MG63 (cell line): ENCODE data around the gene TAF11L13. TPM values are rescaled to one million over a fixed set of nuclear protein-coding genes. Genes with fewer than 3 reads are reported as not detected.
"Not testable (repeated sequence)": the region's sequence is repeated elsewhere in the genome, so short reads cannot be mapped to it uniquely, and the experiment has no call there.

Source experiments
- DNase-seq: peaks from one replicate; pipeline ENCODE4 v3.0.0-alpha.2; 2020
- H3K27me3 ChIP-seq: fragments of 250-450 bp; sonication (Bioruptor Pico); 2 replicates; pipeline ENCODE4 v1.5.1; 2020; ENCODE audit warnings: mild to moderate bottlenecking, moderate library complexity
- H3K36me3 ChIP-seq: fragments of 250-450 bp; sonication (Bioruptor Pico); 2 replicates; pipeline ENCODE4 v1.5.1; 2020; ENCODE audit warnings: mild to moderate bottlenecking, moderate library complexity
- H3K4me3 ChIP-seq: fragments of 250-450 bp; sonication (Bioruptor Pico); 2 replicates; pipeline ENCODE4 v1.5.1; 2020; ENCODE audit warnings: mild to moderate bottlenecking, moderate library complexity
- H3K9me3 ChIP-seq: fragments of 250-450 bp; sonication (Bioruptor Pico); 2 replicates; pipeline ENCODE4 v1.5.1; 2020; ENCODE audit warnings: mild to moderate bottlenecking, moderate library complexity
- total RNA-seq: library from RNA; depleted of rRNA; stranded (reverse); fragments of >200 nt; shearing (Covaris generic); gene quantifications from 2 replicates; pipeline ENCODE4 v1.2.3, GENCODE V29; 2014; ENCODE audit warnings: low replicate concordance; rRNA removed

The TAF11L13 gene
- not detected in 2 replicates for total RNA-seq

GRCh38 chr5:17631788-17632187 is at the start of gene TAF11L13:
Gene TAF11L13 (plus strand): TSS chr5:17632088.
- not testable (repeated sequence) for H3K9me3 ChIP-seq, DNase-seq, H3K27me3 ChIP-seq

DNA sequence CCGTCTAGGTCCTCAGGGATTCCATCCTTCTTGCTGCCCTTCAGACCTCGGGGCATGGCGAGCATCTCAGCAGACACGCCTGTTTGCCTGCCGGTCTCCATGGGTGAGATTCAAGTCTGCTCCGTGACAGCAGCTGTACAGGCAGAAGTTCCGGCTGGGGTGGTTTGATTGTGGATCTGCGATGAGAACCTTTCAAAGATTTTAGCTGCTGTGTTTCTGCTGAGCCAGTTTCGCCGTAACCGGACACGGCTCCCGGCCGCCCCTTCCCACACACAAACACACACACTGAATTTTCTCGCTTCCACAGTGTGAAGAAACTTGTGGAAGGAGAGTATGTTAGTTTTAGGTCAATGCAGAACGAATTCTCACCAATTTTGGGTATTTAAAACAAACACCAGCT is 46.2 kb upstream of the TAF11L13 start, which contains the start of gene TAF11L7:
Gene TAF11L7, minus strand, starts transcription at position 101 of the 400 bp plus-strand sequence.
- H3K9me3 ChIP-seq, H3K4me3 ChIP-seq, DNase-seq, H3K27me3 ChIP-seq, H3K36me3 ChIP-seq: not testable (repeated sequence)

More at GRCh38 chr5:17631788-17632187, at the start of gene TAF11L13:
- not testable (repeated sequence) for H3K36me3 ChIP-seq, H3K4me3 ChIP-seq

GRCh38 chr5:17590860-17591259 is 41.0 kb upstream of the TAF11L13 start, which contains the start of gene TAF11L8:
Gene TAF11L8 (minus strand): TSS chr5:17590960.
- not testable (repeated sequence) for H3K36me3 ChIP-seq, H3K9me3 ChIP-seq, H3K27me3 ChIP-seq, DNase-seq, H3K4me3 ChIP-seq

- DNase-seq, result peak; percentile 23
- not testable (repeated sequence) for H3K4me3 ChIP-seq, H3K27me3 ChIP-seq, H3K9me3 ChIP-seq, H3K36me3 ChIP-seq
Measured at GRCh38 chr5:17594255-17594654, 37.6 kb upstream of the TAF11L13 start, which contains the start of gene TAF11L9. Gene TAF11L9 (minus strand): TSS chr5:17594394.

GRCh38 chr5:17597728-17598127 is 34.2 kb upstream of the TAF11L13 start, which contains the start of gene TAF11L10:
Gene TAF11L10 (minus strand): TSS chr5:17597828.
- not testable (repeated sequence) for H3K27me3 ChIP-seq, H3K36me3 ChIP-seq, H3K9me3 ChIP-seq, DNase-seq, H3K4me3 ChIP-seq

GRCh38 chr5:17603880-17604279 is 28.0 kb upstream of the TAF11L13 start, which contains the start of gene TAF11L11:
Gene TAF11L11 (plus strand): TSS chr5:17604183.
- H3K27me3 ChIP-seq, H3K9me3 ChIP-seq, H3K4me3 ChIP-seq, H3K36me3 ChIP-seq, DNase-seq: not testable (repeated sequence)

GRCh38 chr5:17604951-17605350 is 26.9 kb upstream of the TAF11L13 start:
- H3K27me3 ChIP-seq, result no peaks in the 10 kb centered on the region

GRCh38 chr5:17607461-17607860 is 24.4 kb upstream of the TAF11L13 start:
- not testable (repeated sequence) for H3K36me3 ChIP-seq, H3K27me3 ChIP-seq, H3K9me3 ChIP-seq, DNase-seq, H3K4me3 ChIP-seq

More at GRCh38 chr5:17604951-17605350, 26.9 kb upstream of the TAF11L13 start:
- DNase-seq, result no peak
- Histone ChIP-seq H3K36me3 (no peaks in the 10 kb centered on the region), H3K9me3 (0 out of 2 replicates have a peak, but pooled peaks cover 2% of the 10 kb centered on the region), H3K4me3 (no peak overlapping the region)

GRCh38 chr5:17610092-17610491 is 21.8 kb upstream of the TAF11L13 start, which contains the start of gene TAF11L12:
Gene TAF11L12 (plus strand): TSS chr5:17610392.
- H3K9me3 ChIP-seq, result not testable (repeated sequence)

GRCh38 chr5:17614872-17615605 is 16.8 kb upstream of the TAF11L13 start:
- DNase-seq, result no peak
- no peaks in the 10 kb centered on the region for H3K9me3 ChIP-seq
- H3K4me3 ChIP-seq, result no peak overlapping the region
- no peaks in the 10 kb centered on the region for H3K27me3 ChIP-seq
- no peaks in the 10 kb centered on the region for H3K36me3 ChIP-seq

More at GRCh38 chr5:17610092-17610491, 21.8 kb upstream of the TAF11L13 start, which contains the start of gene TAF11L12:
- DNase-seq, H3K4me3 ChIP-seq, H3K27me3 ChIP-seq, H3K36me3 ChIP-seq: not testable (repeated sequence)

- Histone ChIP-seq H3K9me3 (no peaks in the 10 kb centered on the region), H3K4me3 (no peak overlapping the region), H3K27me3 (no peaks in the 10 kb centered on the region), H3K36me3 (no peaks in the 10 kb centered on the region)
- peak; percentile 74 for DNase-seq
Measured at GRCh38 chr5:17619354-17619753, 12.5 kb upstream of the TAF11L13 start.

GRCh38 chr5:17620627-17621026 is 11.3 kb upstream of the TAF11L13 start:
- no peak for DNase-seq
- H3K9me3 ChIP-seq, result no peaks in the 10 kb centered on the region
- no peaks in the 10 kb centered on the region for H3K27me3 ChIP-seq
- no peaks in the 10 kb centered on the region for H3K36me3 ChIP-seq
- no peak overlapping the region for H3K4me3 ChIP-seq

DNA sequence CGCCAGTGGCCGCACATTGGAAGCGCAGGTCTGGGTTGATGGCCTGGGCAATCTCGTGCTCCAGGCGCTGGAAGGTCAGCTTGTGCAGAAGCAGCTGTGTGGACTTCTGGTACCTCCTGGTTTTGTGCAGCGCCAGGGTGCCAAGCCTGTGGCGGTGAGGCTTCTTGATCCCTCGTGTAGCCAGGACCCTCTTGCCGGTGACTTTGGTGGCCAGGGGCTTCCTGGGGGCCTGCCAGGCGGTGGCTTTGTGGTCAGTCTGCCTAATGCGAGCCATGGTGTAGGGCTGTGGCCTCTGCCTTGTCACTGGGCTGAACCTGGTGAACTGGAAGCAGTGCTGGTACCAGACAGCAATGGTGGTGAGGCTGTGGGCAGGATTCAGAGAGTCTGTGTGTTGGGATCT is 6.2 kb upstream of the TAF11L13 start:
- Histone ChIP-seq H3K36me3 (no peaks in the 10 kb centered on the region), H3K4me3 (no peak overlapping the region), H3K9me3 (no peaks in the 10 kb centered on the region), H3K27me3 (peaks cover 4% of the 10 kb centered on the region)
- DNase-seq, result no peak

- Histone ChIP-seq H3K9me3 (no peaks in the 10 kb centered on the region), H3K27me3 (peaks cover 2% of the 10 kb centered on the region; the same call in 1 of the 2 replicates), H3K4me3 (no peak within 1 kb of the TSS), H3K36me3 (no peaks in the 10 kb centered on the region)
- DNase-seq, result no peak
Measured at GRCh38 chr5:17634160-17634559, 2.3 kb downstream of the TAF11L13 start, which contains the start of gene TAF11L14. Gene TAF11L14 (plus strand): TSS chr5:17634460.

DNA sequence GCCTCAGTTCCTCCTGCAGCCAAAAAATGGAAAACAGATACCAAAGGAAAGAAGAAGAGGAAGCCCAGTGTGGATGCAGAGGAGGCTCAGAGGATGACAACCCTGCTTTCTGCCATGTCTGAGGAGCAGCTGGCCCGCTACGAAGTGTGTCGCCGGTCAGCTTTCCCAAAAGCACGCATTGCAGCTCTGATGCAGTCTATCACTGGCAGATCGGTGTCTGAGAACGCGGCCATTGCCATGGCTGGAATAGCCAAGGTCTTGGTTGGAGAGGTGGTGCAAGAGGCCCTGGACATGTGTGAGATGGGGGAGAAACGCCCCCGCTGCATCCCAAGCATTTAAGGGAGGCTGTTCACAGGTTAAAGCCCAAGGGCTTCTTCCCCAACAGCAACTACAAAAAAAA is 17.3 kb downstream of the TAF11L13 start:
- H3K27me3 ChIP-seq, H3K9me3 ChIP-seq, H3K4me3 ChIP-seq, DNase-seq, H3K36me3 ChIP-seq: not testable (repeated sequence)

DNA sequence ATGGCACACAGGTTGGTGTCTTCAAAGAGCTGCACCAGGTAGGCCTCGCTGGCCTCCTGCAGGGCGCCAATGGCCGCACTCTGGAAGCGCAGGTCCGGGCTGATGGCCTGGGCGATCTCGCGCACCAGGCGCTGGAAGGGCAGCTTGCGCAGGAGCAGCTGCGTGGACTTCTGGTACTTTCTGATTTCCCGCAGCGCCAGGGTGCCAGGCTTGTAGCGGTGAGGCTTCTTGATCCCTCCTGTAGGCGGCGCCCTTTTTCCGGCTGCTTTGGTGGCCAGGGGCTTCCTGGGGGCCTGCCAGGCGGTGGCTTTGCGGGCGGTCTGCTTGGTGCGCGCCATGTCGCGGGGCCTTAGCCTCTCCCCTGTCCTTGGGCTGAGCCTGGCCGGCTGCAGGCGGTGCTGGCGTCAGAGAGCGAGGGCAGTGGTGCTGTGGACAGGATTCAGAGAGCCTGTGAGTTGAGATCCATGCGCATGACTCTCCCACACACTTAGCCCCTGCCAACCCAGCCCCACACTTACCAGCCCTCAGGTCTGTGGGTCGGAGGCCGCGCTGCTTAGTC is 23.4 kb downstream of the TAF11L13 start:
- H3K9me3 ChIP-seq, H3K36me3 ChIP-seq, H3K4me3 ChIP-seq, DNase-seq, H3K27me3 ChIP-seq: not testable (repeated sequence)

DNA sequence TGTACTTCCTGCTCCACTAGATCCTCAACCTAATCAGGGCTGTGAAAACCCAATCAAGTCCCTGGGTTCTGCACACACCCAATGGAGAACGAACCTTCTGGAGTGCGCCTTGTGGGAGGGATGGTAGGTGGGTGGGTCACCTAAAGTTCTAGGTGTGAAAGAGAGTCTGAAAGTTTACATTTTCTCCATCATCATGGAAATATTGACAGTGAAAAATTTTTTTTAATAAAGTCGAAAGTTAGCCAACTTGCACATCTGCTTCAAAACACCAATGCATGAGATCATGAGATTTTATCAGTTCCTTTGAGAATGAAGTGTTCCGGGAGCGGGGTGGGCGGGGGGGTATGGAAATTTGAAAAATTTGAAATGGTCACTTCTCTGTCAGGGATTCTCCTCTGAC is 24.0 kb downstream of the TAF11L13 start:
- H3K4me3 ChIP-seq, result no peak overlapping the region
- 0 out of 2 replicates have a peak, but pooled peaks cover 5% of the 10 kb centered on the region for H3K27me3 ChIP-seq
- no peaks in the 10 kb centered on the region for H3K9me3 ChIP-seq
- DNase-seq, result no peak
- no peaks in the 10 kb centered on the region for H3K36me3 ChIP-seq
